Esophagus squamous epithelium (tissue), 5 donors: ENCODE results near the gene PDLIM5. TPM values are rescaled to one million over a fixed set of nuclear protein-coding genes. Genes with fewer than 3 reads are reported as not detected.

ENCODE experiments used
- DNase-seq: peaks from one replicate; lab custom pipeline; 2025; lab: John Stamatoyannopoulos, UW
- H3K27ac ChIP-seq, 4 donors: fragments of 200-600 bp; sonication (generic); one replicate each; pipeline ENCODE4 v1.5.1; 2016 to 2019; ENCODE audit warnings: mild to moderate bottlenecking in 1 of 4
- H3K27me3 ChIP-seq, 4 donors: fragments of 200-600 bp; sonication (generic); 1 replicate in 3 of 4; 2 replicates in 1 of 4; pipeline versions ENCODE4 v1.5.1 to v1.6.0; 2017 to 2021; ENCODE audit warnings: antibody characterized with exemption in 1 of 4
- H3K36me3 ChIP-seq, 3 donors: fragments of 200-600 bp; sonication (generic); one replicate each; pipeline ENCODE4 v1.5.1; 2016 to 2019
- H3K4me1 ChIP-seq, 3 donors: fragments of 200-600 bp; sonication (generic); one replicate each; pipeline ENCODE4 v1.5.1; 2017 to 2019
- H3K4me3 ChIP-seq, 4 donors: fragments of 200-600 bp; sonication (generic); 1 replicate in 3 of 4; 2 replicates in 1 of 4; pipeline ENCODE4 v1.5.1; 2016 to 2019; ENCODE audit warnings: mild to moderate bottlenecking in 2 of 4, moderate library complexity in 1 of 4
- H3K9me3 ChIP-seq, 3 donors: fragments of 200-600 bp; sonication (generic); one replicate each; pipeline ENCODE4 v1.5.1; 2016 to 2019
- POLR2A ChIP-seq, 4 donors: fragments of 450-650 bp; IDR thresholded peaks; one replicate each; pipeline ENCODE4 v1.6.1; 2017; ENCODE audit warnings: antibody characterized with exemption in 4 of 4, mild to moderate bottlenecking in 4 of 4, moderate library complexity in 3 of 4
- WGBS, 2 donors: methylation state at CpG; one replicate each; pipeline ENCODE4 v1.1.5; 2018; 5-methylcytosine and 5-hydroxymethylcytosine counted together
- intact Hi-C: fragments of 100-400 bp; cut with DNase I; formaldehyde crosslinking; loops from one replicate; pipeline ENCODE4 v1.15.0; 2022
- total RNA-seq, 4 donors: library from RNA; depleted of rRNA; stranded (reverse); fragments of >200 nt; gene quantifications; one replicate each; pipeline ENCODE4 v1.1.0, GENCODE V29; 2016
- TF ChIP-seq, protein P1 (sequence below), 6 experiments: fragments of 450-650 bp in 4 of 6; fragments of 200-600 bp in 2 of 6; sonication (generic) in 2 of 6; IDR thresholded peaks; one replicate each; pipeline ENCODE4 v1.5.1; 2016 to 2019; ENCODE audit warnings: antibody characterized with exemption in 6 of 6, mild to moderate bottlenecking in 4 of 6, moderate library complexity in 4 of 6
- donor health status: DM: yes; HTN: yes; CAD: no.

Gene PDLIM5
- total RNA-seq, 4 donors from 2014 or later = 57.0 to 204 (median 157) TPM

DNA sequence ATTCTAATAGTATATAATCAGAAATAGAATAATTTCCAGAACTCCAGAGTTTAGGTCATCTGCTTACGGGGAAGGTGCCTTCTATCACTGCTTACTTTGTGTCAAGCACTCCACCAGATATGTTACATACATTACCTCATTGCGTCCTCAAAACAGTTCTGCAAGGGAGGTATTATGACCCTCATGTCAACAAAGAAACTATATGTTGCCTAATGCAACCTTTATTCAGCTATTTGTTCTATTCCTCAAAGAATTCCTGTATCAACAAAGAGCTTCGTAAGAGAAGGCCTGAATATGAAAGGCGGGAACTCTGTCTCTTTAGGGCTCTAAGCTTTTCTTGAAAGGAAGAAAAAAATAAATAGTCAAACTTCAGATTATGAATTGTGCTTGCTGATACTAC is 114.7 kb downstream of the PDLIM5 start:
- Histone ChIP-seq H3K4me3 (no peak overlapping the region), H3K36me3 (no peaks in the 10 kb centered on the region), H3K4me1 (peaks cover 0 to 24% (median 9%) of the 10 kb centered on the region in 3 donors), H3K27ac (no peak overlapping the region), H3K27me3 (no peaks in the 10 kb centered on the region), H3K9me3 (no peaks in the 10 kb centered on the region)
- no peak for DNase-seq
- WGBS, 2 donors = 66 to 85% methylated on average over 4 of the region's 4 CpGs
- intact Hi-C loops = no loop called here
- no peak for TF ChIP-seq POLR2A (IDR thresholded peaks at IDR 0.05)
- TF ChIP-seq, protein P1, sequence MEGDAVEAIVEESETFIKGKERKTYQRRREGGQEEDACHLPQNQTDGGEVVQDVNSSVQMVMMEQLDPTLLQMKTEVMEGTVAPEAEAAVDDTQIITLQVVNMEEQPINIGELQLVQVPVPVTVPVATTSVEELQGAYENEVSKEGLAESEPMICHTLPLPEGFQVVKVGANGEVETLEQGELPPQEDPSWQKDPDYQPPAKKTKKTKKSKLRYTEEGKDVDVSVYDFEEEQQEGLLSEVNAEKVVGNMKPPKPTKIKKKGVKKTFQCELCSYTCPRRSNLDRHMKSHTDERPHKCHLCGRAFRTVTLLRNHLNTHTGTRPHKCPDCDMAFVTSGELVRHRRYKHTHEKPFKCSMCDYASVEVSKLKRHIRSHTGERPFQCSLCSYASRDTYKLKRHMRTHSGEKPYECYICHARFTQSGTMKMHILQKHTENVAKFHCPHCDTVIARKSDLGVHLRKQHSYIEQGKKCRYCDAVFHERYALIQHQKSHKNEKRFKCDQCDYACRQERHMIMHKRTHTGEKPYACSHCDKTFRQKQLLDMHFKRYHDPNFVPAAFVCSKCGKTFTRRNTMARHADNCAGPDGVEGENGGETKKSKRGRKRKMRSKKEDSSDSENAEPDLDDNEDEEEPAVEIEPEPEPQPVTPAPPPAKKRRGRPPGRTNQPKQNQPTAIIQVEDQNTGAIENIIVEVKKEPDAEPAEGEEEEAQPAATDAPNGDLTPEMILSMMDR (IDR thresholded peaks at IDR 0.05) = no peak

DNA sequence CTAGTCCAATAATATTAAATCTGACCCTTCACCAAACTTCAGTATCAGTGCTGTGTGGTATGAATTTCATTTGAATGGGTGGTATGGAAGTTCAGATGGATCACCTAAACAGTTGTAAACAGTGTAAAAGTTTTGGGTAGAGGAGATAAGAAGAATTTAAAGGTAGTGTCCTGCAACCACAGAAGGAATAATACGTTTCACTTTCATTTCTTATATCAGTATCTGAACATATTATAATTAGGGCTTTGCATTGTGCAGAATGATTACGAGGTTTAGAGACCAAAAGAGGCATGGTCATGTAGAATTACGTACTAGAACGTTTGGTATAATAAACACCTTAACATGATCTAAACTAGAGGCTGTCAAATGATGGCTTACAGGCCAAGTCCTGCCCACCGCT is 116.1 kb downstream of the PDLIM5 start:
- DNase-seq = no peak
- Histone ChIP-seq H3K4me3 (peak overlapping the region in 1 of 4 donors; percentile 2), H3K9me3 (no peaks in the 10 kb centered on the region), H3K27ac (no peak overlapping the region), H3K4me1 (peaks cover 0 to 14% (median 0%) of the 10 kb centered on the region in 3 donors), H3K27me3 (no peaks in the 10 kb centered on the region), H3K36me3 (no peaks in the 10 kb centered on the region)
- intact Hi-C loops = no loop called here
- no peak for TF ChIP-seq POLR2A (IDR thresholded peaks at IDR 0.05)
- TF ChIP-seq, protein P1 (IDR thresholded peaks at IDR 0.05) = no peak
- WGBS, 2 donors = 30 to 37% methylated on average over 5 of the region's 5 CpGs

DNA sequence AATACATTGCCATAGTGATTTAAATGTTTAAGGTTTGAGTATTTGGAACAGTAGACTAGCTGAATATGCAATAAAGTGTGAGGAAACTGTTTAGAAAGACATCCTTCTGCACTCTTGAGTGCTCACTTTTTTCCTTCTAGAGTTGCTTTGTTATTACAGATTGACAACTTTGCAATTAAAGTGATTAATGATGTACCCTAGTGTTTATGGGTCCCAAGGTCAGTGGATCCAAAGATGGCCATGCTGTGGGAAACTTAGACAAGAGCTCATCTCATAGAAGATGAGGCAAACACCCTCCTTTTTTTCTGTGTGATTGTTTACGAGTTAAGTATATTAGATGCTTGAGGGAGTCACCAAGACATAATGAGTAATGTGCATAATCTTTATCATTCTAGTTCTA is 118.8 kb downstream of the PDLIM5 start:
- Histone ChIP-seq H3K4me3 (no peak overlapping the region), H3K27me3 (no peaks in the 10 kb centered on the region), H3K4me1 (peaks cover 0 to 16% (median 0%) of the 10 kb centered on the region in 3 donors), H3K27ac (no peak overlapping the region), H3K9me3 (no peaks in the 10 kb centered on the region), H3K36me3 (peaks cover 0 to 7% (median 0%) of the 10 kb centered on the region in 3 donors)
- intact Hi-C loops = no loop called here
- DNase-seq = no peak
- TF ChIP-seq, protein P1 (IDR thresholded peaks at IDR 0.05) = no peak
- TF ChIP-seq POLR2A (IDR thresholded peaks at IDR 0.05) = no peak
- WGBS, 2 donors = 84 to 85% methylated on average over 1 of the region's 1 CpG

DNA sequence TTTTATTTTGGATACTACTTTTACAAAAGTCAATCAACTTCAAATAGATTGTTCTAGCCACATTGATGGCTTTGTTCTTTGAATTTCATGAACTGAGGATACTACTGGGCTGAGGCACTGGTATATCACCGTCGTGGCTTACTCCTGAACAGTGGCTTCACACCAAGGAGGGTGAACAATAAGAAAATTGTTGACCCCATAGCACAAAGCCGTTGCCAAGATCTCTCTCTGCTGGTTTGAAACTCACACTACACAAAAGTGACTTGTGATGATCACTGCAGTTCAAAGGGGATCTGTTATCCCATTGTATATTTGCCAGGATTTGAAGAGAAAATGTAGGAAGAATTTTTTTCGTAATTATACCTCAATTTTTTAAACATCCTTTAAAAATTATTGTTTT is 119.6 kb downstream of the PDLIM5 start:
- no peak for TF ChIP-seq POLR2A (IDR thresholded peaks at IDR 0.05)
- TF ChIP-seq, protein P1 (IDR thresholded peaks at IDR 0.05) = no peak
- no peaks in the 10 kb centered on the region for H3K9me3 ChIP-seq
- peaks cover 0 to 24% (median 0%) of the 10 kb centered on the region in 3 donors for H3K4me1 ChIP-seq
- intact Hi-C loops = no loop called here
- no peaks in the 10 kb centered on the region for H3K27me3 ChIP-seq
- H3K4me3 ChIP-seq = no peak overlapping the region
- WGBS, 2 donors = 83 to 93% methylated on average over 4 of the region's 4 CpGs
- no peak overlapping the region for H3K27ac ChIP-seq
- DNase-seq = no peak
- H3K36me3 ChIP-seq = peaks cover 0 to 15% (median 0%) of the 10 kb centered on the region in 3 donors

DNA sequence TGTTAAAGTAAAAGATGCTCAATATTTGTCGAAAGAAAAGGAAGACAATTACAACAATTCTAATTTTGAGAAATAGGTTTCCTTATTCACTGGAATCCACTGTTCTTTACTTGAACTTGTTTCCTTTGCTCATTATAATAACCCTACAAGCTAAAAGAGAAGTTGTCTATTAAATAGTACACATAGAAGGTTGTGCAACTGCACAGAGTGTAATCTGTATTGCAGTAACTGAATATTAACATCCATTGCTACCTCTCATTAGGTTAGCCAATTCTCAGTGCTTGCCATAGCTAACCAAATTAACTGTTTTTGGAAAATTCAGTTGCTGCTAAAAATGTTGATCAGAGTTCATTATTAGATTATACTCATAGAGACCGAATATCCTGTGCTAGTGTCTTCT is 120.0 kb downstream of the PDLIM5 start:
- WGBS, 2 donors = 89 to 92% methylated on average over 2 of the region's 2 CpGs
- Histone ChIP-seq H3K4me3 (no peak overlapping the region), H3K36me3 (peaks cover 0 to 19% (median 0%) of the 10 kb centered on the region in 3 donors), H3K27ac (no peak overlapping the region), H3K27me3 (no peaks in the 10 kb centered on the region), H3K9me3 (no peaks in the 10 kb centered on the region), H3K4me1 (peaks cover 0 to 26% (median 0%) of the 10 kb centered on the region in 3 donors)
- intact Hi-C loops = no loop called here
- DNase-seq = no peak
- TF ChIP-seq, protein P1 (IDR thresholded peaks at IDR 0.05) = no peak
- no peak for TF ChIP-seq POLR2A (IDR thresholded peaks at IDR 0.05)
